ENCODE results near the gene INHBC. TPM values are rescaled to one million over a fixed set of nuclear protein-coding genes. Genes with fewer than 3 reads are reported as not detected.
A peak's percentile ranks its signal among the peaks of the same experiment; 100 is the strongest.

INHBC gene
- total RNA-seq, 4 donors from 2014 or later: 0.33 to 0.63 (median 0.54) TPM; not detected in 1

DNA sequence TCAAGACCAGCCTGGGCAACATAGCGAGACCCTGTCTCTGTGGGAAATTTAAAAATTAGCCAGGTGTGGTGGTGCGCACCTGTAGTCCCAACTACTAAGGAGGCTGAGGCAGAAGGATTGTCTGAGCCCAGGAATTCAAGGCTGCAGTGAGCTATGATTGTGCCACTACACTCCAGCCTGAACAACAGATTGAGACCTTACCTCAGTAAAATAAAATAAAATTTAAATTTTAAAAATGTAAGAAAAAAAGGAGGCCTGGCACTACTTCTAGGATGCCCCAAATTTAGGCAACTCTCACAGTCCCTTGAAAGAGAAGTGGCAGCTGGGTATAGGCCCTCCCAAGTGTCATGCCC is 19.6 kb downstream of the INHBC start:
- TF ChIP-seq POLR2A (IDR thresholded peaks at IDR 0.05) (no peak), CTCF (IDR thresholded peaks at IDR 0.05) (no peak)
- intact Hi-C loops (cut with DNase I): loop anchor here (5.0 kb wide), 2 partner anchors 147 to 187 kb away; no protein-coding TSS in a partner anchor
- 96 to 98% methylated on average over 2 of the region's 2 CpGs for WGBS, 2 donors
- no peak overlapping the region for H3K27ac ChIP-seq
- peaks cover 5% of the 10 kb centered on the region in 2 donors for H3K4me1 ChIP-seq
- no peak for DNase-seq
- no peaks in the 10 kb centered on the region for H3K9me3 ChIP-seq
- H3K27me3 ChIP-seq: no peaks in the 10 kb centered on the region
- no peak overlapping the region for H3K4me3 ChIP-seq (replicated peaks in 1 of 3)
- no peaks in the 10 kb centered on the region for H3K36me3 ChIP-seq

DNA sequence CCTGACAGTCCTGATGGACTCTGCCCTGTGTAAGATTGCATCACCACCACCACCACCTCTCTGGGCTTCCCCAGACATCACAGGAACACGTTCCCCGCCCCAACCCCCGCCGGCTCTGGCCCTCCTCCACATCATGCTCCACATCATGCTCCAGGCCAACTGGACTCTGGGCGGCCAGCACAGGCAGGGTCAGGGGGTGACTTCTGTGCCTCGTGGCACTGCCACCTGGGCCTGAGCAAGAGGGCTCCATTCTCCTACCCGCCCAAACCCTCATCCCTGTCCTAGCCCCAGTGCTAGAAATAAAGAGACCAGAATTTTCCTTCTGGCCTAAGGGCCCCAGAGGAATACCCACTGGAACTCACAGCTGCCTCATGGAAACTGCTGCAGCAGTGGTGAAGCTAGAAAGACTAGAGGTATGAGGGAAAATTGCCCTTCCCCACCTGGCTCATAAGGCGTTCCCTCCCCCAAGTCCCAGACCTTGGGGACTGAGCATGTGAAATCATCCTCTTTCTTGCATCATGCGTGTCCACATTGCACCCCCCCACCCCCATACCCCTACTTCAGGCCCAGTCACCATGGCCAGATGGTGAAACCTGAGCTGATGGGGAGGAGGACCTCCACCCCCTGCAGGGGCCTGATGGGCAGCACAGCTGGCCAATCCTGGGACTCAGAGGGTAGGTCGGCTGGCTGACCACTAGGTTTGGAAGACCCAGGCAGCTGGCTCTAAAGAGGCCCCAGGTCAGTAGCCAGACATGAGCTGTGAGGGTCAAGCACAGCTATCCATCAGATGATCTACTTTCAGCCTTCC is 20.2 kb downstream of the INHBC start, which contains the start of gene INHBE:
Gene INHBE (plus strand): TSS at position 742 of the 808 bp plus-strand sequence. CDS start 230 bp downstream, outside the sequence.
- H3K27ac ChIP-seq: no peak within 1 kb of the TSS
- H3K4me1 ChIP-seq: peaks cover 5 to 6% of the 10 kb centered on the region in 2 donors
- 69 to 73% methylated on average over 9 of the region's 10 CpGs for WGBS, 2 donors
- no peak for DNase-seq
- H3K36me3 ChIP-seq: no peaks in the 10 kb centered on the region
- H3K9me3 ChIP-seq: no peaks in the 10 kb centered on the region
- H3K4me3 ChIP-seq (replicated peaks in 1 of 3): no peak within 1 kb of the TSS
- TF ChIP-seq CTCF (IDR thresholded peaks at IDR 0.05) (no peak), POLR2A (IDR thresholded peaks at IDR 0.05) (no peak)
- intact Hi-C loops (cut with DNase I): loop anchor here (5.0 kb wide), 3 partner anchors 147 to 187 kb away; no protein-coding TSS in a partner anchor
- H3K27me3 ChIP-seq: no peaks in the 10 kb centered on the region

DNA sequence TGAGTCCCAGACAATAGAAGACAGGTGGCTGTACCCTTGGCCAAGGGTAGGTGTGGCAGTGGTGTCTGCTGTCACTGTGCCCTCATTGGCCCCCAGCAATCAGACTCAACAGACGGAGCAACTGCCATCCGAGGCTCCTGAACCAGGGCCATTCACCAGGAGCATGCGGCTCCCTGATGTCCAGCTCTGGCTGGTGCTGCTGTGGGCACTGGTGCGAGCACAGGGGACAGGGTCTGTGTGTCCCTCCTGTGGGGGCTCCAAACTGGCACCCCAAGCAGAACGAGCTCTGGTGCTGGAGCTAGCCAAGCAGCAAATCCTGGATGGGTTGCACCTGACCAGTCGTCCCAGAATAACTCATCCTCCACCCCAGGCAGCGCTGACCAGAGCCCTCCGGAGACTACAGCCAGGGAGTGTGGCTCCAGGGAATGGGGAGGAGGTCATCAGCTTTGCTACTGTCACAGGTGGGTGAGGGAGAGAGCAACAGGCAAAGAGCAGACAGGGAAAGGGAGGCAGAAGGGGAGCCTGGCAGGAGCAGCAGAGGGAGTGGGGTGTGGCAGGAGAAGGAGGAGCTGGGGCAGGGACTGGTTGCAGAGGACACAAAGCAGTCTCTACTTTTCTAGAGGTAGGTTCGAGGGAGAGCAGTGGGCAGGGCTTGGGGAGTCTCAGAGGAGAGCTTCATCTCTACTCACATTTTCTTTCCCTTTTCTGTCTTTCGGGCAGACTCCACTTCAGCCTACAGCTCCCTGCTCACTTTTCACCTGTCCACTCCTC is 21.0 kb downstream of the INHBC start:
- no peak overlapping the region for H3K4me3 ChIP-seq (replicated peaks in 1 of 3)
- 43 to 58% methylated on average over 7 to 8 of the region's 10 CpGs for WGBS, 2 donors
- no peaks in the 10 kb centered on the region for H3K9me3 ChIP-seq
- intact Hi-C loops (cut with DNase I): loop anchor here (5.0 kb wide), 1 partner anchor 167 kb away; no protein-coding TSS in a partner anchor
- H3K4me1 ChIP-seq: peaks cover 10 to 13% of the 10 kb centered on the region in 2 donors
- H3K27ac ChIP-seq: no peak overlapping the region
- H3K36me3 ChIP-seq: no peaks in the 10 kb centered on the region
- TF ChIP-seq CTCF (IDR thresholded peaks at IDR 0.05) (no peak), POLR2A (IDR thresholded peaks at IDR 0.05) (no peak)
- H3K27me3 ChIP-seq: no peaks in the 10 kb centered on the region
- DNase-seq: no peak

GRCh38 chr12:57456145-57456700 is 21.6 kb downstream of the INHBC start:
- WGBS, 2 donors: 16 to 29% methylated on average over 8 to 9 of the region's 15 CpGs
- H3K36me3 ChIP-seq: no peaks in the 10 kb centered on the region
- no peaks in the 10 kb centered on the region for H3K9me3 ChIP-seq
- peaks cover 13 to 20% of the 10 kb centered on the region in 2 donors for H3K4me1 ChIP-seq
- DNase-seq: peak in 1 of 2 donors; percentile 35
- no peak overlapping the region for H3K27ac ChIP-seq
- no peaks in the 10 kb centered on the region for H3K27me3 ChIP-seq
- intact Hi-C loops (cut with DNase I): loop anchor here (5.0 kb wide), 1 partner anchor 166 kb away; no protein-coding TSS in a partner anchor
- H3K4me3 ChIP-seq (replicated peaks in 1 of 3): no peak overlapping the region
- TF ChIP-seq CTCF (IDR thresholded peaks at IDR 0.05) (peak; percentile 23 to 63 (median 42)), POLR2A (IDR thresholded peaks at IDR 0.05) (no peak)
